GM19438 (cell line): ENCODE measurements around the gene ABTB2.
A peak's percentile ranks its signal among the peaks of the same experiment; 100 is the strongest.
"Not testable (repeated sequence)": the region's sequence is repeated elsewhere in the genome, so short reads cannot be mapped to it uniquely, and the experiment has no call there.

Source experiments
- ATAC-seq: cut with Tn5 transposase; IDR thresholded peaks from one replicate; pipeline ENCODE4 v1.9.1; 2021; ENCODE audit warnings: low read depth; ENCODE audit not compliant: unreplicated experiment

Gene ABTB2

DNA sequence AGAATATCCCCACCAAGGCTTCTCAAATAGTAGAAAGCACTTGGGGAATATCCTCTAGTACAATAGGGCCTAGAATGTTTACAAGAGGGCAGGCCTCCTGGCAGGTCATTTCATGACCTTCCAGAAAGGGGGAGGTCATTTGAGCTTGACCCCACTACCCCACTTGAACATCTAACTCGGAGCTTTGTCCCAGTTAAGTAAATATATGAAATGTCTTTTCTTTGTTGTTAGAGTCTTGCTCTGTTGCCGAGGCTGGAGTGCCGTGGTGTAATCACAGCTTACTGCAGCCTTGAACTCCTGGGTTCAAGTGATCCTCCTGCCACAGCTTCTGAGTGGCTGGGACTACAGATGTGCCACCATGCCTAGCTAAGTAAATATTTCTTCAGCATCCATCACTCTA is 108.4 kb downstream of the ABTB2 start:
- ATAC-seq = no peak

DNA sequence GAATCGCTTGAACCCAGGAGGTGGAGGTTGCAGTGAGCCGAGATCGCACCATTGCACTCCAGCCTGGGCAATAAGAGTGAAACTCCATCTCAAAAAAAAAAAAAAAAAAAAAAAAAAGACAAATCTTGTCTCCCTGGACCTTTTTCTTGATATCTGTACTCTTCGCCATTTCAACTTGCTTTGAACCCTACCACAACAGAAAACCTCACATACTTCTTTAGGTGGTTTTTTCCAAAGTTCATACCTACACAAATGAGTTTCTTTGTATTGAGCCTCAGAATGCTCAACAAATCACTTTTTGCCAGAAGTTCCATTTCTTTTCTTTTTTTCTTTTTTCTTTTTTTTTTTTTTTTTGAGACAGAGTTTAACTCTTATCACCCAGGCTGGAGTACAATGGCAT is 111.3 kb downstream of the ABTB2 start:
- ATAC-seq = not testable (repeated sequence)

DNA sequence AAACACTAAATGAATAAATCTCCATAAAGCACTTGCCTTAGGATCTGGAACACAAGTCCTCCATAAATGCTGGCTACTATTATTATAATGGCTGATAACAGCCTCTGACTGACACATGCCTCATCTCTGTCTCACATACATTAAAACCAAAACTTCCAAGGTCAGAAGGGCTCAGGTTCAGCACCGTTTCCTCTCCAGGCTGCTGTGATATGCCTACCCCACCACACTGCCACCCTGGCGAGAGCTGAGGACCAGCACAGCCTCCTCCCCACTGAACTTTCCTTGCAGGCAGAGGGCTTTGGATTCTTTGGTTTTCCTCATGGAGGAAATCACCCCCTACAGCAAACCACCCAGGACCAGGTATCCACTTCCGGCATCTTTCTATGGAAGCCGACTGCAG is 112.8 kb downstream of the ABTB2 start:
- no peak for ATAC-seq

DNA sequence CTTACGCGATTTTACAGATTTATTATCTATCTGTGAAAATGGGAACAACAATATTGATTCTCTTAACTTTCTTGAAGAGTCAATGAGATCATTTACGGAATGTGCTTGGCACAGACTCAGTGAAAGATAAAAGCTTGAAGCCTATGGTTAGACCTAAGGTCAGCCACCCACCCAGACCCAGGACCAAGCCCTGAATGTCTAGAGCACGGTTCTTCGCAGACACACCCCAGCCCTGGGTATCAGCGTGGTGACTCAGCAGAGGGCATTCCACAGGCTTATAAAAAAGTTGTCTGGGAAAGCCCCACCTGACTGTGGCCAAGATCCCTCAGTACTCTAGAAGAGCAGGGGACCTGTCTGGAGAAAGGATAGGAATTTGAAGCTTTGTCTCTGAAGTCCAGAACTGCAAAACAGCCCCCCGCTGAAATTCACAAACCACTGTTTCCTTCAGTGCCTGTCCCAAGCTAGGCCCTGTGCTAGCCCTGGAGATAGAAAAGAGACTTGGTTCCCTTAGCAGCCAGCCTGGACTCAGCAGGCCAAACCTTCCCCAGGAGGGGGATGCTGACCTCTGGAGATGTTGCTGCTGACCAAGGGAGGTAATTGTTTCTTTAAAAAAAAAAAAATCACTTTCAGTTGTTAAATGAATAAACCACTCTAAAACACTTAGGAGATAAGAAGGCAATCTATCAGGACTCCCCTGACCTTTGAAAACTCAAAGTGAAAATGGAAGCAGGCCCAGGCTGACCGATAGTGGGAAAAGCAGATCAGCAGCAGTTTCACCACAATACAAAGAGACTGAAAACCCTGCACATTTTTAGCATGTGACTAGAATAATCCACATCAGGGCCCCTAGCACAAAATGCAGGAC is 114.0 kb downstream of the ABTB2 start:
- peak; percentile 72 for ATAC-seq

DNA sequence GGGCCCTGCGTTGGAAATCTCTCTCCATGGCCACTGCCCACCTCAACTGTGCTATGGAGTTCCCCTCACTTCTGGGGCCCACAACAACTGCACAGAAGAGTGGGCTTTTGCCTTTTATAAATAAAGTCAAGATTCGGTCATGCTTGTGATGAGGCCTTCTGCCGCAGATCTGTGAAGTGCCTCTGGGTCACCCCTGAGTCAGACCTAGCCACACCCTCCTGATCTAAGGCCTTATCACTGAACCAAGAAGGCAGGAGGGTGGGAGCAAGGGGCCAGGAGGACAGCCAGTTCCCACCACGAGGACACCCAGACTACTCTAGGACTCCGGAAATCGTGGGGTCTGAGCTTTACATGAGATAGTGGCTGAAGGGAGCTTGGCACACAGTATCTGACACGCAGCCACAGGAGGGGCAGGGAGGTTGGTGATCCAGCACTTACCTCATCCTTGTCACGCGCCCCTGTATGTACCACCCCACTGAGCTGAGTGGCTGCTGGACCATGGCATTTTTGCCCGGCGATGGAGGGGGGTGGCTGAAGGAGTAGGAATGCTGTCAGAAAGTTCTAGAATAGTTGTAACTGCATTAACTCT is 115.7 kb downstream of the ABTB2 start:
- no peak for ATAC-seq

DNA sequence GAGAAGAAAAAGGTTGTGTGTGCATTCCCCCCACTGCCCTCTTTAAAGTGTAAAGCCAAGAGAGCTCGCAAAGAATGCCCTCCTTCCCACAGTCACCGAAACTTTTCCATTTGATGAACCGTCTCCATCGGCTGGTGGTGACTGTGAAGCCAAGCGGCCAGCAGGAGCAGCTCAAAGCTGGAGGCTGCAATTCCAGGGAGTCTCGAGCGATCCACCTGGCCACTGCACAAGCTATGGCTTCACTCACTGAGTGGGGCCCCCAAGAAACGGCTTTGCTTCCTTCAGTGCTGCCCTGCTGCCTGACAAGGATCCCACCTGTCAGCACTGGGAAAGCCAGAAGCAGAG is 117.7 kb downstream of the ABTB2 start:
- ATAC-seq = no peak

DNA sequence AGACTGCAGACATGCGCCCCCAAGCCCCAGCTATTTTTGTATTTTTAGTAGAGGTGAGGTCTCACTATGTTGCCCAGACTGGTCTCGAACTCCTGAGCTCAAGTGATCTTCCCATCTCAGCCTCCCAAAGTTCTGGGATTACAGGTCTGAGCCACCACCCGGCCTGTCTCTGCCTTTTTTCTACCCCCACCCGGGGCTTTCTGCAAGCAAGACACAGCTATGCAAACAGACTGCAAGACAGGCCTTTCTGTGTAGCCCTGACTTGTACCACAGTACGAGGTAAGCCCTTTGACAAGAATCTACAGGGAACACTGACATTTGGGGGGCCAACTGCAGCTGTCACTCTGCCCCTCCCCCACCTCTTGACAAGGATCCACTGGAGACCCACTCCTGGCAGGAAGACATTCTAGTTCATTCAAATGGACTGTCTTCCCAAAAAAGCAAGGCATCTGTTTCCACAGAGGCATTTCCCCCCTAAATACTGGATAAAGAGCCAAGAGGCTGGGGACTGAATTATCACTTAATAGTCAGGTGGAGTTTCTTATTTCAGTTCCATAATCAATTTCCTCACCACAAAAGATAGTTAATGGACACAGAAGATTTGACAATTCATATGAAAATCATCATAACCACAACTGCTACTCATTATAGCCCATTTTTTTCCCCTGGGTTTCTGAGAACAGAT is 118.2 kb downstream of the ABTB2 start:
- no peak for ATAC-seq

DNA sequence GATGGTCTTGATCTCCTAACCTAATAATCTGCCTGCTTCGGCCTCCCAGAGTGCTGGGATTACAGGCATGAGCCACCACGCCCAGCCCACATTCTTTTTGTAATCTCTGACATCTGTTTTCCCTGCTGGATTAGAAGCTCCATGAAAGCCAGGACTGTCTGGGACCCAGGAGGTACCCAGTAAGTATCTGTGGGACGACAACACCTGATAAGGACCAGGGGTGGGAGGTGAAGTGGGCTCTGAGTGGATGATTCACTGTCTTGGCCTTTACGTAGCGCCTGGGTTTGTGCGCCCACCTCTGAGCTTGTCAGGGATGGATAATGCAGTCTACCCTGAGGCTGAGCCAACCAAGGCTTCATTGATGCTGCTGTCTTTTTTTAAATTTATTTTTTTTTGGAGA is 118.8 kb downstream of the ABTB2 start:
- no peak for ATAC-seq

DNA sequence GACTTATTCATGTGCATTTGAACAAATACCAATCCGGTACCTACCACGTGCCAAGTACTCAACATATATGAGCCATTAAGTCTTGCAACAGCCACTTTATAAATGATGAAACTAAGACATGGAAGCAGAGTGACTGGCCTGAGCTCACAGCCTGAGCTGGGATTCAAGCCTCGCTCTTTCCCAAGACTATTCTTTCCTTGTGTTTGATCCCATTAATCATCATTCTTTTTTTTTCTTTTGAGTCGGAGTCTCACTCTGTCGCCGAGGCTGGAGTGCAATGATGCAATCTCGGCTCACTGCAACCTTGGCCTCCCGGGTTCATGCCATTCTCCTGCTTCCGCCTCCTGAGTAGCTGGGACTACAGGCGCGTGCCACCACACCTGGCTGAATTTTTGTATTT is 119.3 kb downstream of the ABTB2 start:
- ATAC-seq = no peak

DNA sequence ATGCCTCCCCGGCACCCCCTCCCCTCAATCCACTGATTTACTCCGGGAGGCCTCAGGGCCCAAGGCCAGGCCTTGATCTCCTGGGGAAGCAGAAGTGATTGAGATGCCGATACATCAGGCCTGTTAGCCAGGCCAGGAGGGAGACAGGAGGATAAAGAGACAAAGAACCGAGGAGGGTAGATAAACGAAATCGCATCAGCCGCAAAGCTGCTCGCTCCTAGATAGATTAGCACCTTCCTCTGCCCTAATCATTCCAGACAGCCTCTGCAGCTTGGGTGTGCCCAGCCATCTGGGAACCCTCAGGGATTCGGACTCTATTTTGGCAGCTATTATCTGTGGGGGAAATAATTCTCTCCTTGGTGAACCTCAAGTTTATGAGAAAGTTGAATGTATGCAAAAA is 121.2 kb downstream of the ABTB2 start:
- no peak for ATAC-seq

DNA sequence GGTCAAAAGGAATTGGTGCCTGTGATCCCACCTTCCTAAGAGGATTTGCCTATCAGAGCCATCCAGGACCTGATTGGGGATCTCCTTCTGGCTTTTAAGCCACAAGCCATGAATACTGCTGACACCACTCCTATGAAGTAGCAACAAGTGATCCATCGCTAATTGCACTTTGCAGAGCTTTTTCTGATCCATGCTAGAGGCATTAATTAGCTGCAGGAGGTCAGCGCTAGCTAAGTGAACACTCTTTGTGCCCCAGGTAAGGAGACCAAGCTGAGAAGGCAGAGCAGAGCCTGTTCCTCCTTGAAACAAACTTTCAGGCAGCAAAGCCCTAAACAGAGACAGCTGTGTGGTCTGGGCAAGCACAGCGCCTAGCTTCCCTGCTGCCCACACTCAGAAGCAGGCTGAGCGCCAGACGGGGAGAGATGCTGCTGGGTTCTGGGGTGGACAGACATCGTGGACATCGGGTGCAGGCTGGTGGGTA is 122.2 kb downstream of the ABTB2 start:
- ATAC-seq = no peak

DNA sequence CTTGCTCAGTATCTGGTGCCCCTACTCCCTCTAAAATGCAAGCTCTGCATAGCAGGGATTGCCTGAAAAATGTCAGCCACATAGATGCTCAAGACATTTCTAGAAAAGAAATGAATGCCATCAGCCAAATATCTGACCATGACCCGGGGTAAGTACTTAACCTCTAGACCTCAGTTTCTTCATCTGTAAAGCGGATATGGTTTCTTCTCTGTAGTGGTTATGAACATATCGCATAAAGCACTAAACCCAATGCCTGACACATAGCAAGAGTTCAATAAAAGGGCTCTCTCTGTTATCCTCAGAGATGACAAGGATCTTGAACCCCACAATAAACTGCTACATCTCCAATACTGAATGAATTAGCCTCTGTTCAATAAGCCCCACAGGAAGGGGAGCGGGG is 122.6 kb downstream of the ABTB2 start:
- ATAC-seq = no peak

DNA sequence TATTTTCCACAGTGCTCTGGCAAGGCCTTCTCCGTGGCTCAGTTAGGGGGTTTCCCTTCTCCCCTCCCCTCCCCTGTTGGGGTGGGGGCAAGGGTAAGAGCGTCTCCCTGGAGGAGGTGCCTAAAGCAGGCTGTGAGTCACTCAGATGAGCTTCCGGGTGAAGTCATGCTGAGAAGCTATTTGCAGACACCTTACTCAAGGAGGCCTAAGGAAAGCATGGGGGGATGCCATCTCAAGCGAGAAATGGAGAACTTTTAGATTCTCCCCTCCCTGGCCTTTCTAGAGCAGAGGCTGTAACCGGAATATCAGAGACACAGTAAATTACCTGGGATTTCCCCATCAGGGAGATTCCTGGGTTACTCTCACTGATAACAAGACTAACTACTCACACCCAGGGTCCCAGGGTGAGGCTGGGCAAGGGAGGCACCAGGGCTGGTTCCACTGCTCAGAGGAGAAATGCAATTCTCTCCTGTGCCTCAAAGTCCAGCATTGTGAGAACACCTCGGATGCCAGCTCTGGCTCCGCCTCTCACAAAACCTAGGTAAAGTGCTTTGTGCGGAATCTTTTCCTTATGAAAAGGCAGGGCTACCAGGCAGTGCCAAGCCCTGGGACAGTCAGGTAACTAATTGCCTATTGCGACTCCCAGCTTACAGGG is 123.6 kb downstream of the ABTB2 start:
- peak; percentile 81 for ATAC-seq

DNA sequence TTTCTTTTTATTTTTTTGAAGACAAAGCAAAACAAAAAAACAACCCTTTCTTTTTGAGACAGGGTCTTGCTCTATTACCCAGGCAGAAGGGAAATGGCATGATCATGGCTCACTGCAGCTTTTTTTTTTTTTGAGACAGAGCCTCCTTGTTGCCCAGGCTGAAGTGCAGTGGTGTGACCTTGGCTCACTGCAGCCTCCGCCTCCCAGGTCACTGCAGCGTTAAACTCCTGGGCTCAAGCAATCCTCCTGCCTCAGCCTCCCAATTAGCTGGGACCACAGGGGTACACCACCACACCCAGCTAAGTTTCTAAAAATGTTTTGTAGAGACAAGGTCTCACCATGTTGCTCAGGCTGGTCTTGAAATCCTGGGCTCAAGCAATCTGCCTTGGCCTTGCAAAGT is 124.6 kb downstream of the ABTB2 start:
- ATAC-seq = no peak

DNA sequence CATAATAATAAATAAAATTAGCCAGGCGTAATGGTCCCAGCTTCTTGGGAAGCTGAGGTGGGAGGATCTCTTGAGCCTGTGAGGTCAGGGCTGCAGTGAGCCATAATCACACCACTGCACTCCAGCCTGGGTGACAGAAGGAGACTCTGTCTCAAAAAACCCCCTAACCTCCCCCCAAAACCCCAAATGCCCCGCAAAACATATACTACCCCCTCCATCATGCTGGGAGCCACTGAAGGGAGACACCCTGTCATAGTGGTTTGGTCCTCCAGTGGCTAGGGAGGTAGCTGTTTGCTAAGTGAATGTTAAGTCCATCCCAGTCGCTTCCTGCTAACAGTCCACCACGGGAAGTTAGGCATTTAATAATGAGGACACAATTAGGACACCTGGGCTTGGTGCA is 125.0 kb downstream of the ABTB2 start:
- ATAC-seq = no peak

DNA sequence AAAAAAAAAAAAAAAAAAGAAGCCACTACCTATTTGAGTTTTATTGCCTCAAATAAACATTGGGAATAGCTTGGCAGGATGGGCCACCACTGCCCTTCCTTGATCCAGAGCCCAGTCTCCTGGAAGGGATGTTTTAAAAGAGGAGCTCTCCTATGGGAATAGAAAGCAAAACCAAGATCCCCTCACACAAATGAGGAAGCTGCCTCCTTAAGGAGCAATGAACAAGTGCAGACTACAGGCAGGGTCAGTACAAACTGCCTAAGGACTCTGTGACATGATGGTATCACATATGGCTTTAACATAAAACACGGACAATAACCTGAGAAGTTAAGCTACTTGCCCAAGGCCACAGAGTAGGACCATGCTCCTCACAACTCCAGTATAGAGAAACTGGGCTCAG is 131.6 kb downstream of the ABTB2 start:
- ATAC-seq = no peak

DNA sequence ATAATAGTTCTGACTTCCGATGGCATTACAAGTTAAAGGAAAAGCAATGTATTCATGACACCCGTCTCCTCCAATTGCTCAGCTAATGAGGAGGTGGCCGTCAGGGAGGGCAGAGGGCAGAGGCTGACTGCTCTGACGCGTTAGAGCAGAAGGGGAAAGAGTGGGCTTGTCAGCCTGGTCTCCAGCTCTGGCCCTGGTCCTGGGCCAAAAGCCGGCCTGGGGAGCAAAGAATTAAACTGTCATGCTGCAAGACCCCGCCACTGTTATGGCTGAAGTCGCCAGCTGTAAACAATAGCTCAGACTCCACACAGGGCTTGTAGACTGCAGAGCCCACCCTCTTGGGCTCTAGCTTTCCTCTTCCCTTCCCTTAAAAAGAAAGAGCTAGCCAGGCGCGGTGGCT is 132.7 kb downstream of the ABTB2 start:
- ATAC-seq = no peak

DNA sequence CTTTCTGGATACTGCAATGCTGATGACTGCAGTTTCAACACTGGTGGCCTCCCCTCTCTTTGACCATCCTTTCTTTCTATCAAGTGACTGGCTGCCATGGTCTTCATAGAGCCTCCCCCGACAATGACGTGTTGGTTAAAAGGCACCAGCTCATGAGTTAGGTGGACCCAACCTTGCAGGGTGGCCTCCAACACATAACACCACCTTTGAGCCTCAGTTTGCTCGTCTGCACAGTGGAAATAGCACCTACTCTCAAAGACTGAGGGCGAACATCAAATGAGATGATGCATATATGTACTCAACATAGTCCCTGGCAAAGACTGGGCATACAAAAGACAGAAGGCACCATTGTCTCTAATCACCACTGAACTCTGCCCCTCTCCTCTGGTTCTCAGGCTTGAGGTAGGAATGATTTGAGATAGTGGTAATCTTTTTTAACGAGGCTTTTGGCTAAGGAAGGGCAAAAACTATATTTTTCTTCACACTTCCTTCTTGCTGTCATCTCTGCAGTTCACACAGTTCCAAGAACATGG is 133.3 kb downstream of the ABTB2 start:
- no peak for ATAC-seq

DNA sequence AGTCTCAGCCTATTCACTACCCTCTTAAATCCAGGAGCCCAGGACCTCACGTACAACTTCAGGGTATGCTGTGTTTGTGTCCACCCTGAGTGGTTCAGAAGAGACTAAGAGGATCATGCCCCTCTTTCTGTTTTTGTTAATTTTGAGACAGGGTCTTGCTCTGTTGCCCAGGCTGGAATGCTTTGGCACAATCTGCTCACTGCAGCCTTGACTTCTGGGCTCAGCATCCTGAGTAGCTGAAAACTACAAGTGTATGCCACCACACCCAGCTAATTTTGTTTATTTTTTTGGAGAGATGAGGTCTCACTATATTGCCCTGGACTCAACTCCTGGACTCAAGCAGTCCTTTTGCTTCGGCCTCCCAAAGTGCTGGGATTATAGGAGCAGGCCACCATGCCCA is 133.9 kb downstream of the ABTB2 start:
- ATAC-seq = no peak

DNA sequence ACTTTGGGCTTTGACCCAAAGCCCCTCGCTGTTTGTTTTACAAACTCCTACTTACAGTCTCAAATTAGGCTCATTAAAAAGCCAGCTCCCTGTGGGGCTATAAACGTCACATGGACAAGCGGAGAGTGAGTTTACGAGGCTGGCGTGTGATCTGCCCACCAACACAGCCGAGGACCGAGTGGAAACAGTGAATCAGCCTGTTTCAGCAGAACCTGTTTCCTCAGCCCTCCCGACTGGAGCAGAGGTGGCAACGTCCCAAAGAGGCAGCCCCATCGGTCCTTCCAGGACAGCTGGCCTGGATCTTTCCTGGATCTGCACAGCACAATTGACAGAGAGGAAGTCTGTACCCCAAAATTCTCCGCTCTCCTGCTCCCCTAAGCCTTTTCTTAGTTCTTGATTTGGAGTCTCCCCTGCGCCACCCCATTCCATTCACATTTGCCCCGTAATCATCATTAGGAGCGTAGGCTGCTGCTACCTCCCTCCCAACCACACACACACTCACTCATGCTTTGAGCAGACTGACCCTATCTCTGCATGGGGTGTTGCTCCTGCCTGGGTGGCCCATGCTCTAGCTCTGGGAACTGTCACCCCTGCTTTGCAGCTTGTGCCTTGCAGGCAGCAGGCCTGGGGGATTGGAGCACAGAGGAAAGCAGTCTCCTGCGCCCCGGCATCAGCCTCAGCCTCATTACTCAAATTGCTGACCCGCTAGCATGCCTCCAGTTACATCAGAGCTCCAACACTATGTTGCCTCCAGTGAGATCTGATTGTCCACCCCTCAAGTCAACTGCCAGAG is 134.6 kb downstream of the ABTB2 start:
- ATAC-seq = no peak
